Uterus (tissue), 2 donors: ENCODE data around the gene RTCB.

Experiments
- POLR2A ChIP-seq, 2 donors: fragments of 450-650 bp; IDR thresholded peaks; one replicate each; pipeline ENCODE4 v1.6.1; 2016; ENCODE audit warnings: antibody characterized with exemption in 2 of 2, mild to moderate bottlenecking in 1 of 2, moderate library complexity in 1 of 2
- TF ChIP-seq, protein P1 (sequence below), 4 experiments: fragments of 200-600 bp in 2 of 4; fragments of 450-650 bp in 2 of 4; sonication (generic) in 2 of 4; IDR thresholded peaks; one replicate each; pipeline ENCODE4 v1.5.1; 2016 to 2019; ENCODE audit warnings: antibody characterized with exemption in 4 of 4, mild to moderate bottlenecking in 2 of 4, moderate library complexity in 1 of 4

- TF ChIP-seq, protein P1, sequence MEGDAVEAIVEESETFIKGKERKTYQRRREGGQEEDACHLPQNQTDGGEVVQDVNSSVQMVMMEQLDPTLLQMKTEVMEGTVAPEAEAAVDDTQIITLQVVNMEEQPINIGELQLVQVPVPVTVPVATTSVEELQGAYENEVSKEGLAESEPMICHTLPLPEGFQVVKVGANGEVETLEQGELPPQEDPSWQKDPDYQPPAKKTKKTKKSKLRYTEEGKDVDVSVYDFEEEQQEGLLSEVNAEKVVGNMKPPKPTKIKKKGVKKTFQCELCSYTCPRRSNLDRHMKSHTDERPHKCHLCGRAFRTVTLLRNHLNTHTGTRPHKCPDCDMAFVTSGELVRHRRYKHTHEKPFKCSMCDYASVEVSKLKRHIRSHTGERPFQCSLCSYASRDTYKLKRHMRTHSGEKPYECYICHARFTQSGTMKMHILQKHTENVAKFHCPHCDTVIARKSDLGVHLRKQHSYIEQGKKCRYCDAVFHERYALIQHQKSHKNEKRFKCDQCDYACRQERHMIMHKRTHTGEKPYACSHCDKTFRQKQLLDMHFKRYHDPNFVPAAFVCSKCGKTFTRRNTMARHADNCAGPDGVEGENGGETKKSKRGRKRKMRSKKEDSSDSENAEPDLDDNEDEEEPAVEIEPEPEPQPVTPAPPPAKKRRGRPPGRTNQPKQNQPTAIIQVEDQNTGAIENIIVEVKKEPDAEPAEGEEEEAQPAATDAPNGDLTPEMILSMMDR (IDR thresholded peaks at IDR 0.05) = no peak
- no peak for TF ChIP-seq POLR2A (IDR thresholded peaks at IDR 0.05)
Measured at GRCh38 chr22:32407312-32407711, 4.7 kb downstream of the RTCB start.
